HG03060 (cell line): ENCODE data around the gene MAP6D1.

Experiments used
- ATAC-seq: cut with Tn5 transposase; IDR thresholded peaks from one replicate; pipeline ENCODE4 v1.9.1; 2021; ENCODE audit warnings: low read depth, moderate number of reproducible peaks; ENCODE audit not compliant: unreplicated experiment

Gene MAP6D1

DNA sequence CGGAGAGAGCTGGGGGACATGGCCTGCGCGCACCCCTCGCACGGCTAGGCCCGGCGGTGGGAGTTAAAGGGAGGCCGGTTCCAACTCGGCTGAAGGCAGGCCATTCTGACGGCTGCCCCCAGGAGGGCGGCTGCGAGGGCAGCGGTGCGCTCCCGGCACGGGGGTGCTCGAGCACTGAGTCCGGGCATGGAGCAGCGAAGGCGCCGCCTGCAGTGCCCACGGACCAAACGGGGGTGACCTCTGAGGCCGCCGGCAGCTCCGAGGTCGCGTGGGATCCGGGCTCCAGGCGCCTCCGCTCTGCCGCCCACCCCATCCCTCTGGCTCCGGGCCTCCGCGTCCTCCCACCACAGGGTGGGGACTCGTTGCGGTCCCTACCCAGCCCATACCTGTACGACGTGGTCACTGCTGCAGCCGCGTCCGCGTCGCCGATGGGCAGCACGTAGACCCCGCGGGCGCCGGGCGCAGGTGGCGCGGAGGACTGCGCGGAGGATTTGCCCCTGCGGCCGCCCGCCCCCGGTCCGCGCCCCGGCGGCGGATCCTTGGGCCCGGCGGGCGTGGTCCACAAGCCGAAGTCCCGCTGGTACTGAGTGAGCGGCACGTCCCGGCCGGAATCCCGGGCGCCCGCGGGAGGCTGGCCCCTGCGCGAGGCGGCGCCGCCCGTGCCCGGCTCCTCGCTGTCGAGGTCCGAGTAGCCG is 469 bp downstream of the MAP6D1 start:
- no peak for ATAC-seq

DNA sequence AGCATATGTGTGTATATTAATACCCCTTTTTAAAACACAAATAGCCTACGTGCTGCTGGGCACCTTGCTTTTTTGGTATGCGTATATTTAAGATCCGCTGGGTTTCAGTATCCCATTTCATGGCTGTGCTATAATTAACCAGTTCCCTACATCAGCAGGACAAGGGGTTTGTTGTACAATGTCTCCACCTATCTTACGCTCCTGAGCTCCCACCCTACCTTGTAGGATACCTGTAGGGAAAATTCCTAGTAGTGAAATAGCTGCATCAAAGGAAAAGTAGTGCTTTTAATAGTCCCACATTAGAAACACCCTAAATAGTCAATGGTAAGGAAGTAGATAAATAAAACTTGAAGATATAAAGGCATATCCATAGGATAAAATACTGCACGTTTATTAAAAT is 1.4 kb downstream of the MAP6D1 start:
- ATAC-seq = no peak

GRCh38 chr3:183822631-183823030 is 2.7 kb downstream of the MAP6D1 start:
- no peak for ATAC-seq

GRCh38 chr3:183819831-183820230 is 5.5 kb downstream of the MAP6D1 start:
- ATAC-seq = no peak

DNA sequence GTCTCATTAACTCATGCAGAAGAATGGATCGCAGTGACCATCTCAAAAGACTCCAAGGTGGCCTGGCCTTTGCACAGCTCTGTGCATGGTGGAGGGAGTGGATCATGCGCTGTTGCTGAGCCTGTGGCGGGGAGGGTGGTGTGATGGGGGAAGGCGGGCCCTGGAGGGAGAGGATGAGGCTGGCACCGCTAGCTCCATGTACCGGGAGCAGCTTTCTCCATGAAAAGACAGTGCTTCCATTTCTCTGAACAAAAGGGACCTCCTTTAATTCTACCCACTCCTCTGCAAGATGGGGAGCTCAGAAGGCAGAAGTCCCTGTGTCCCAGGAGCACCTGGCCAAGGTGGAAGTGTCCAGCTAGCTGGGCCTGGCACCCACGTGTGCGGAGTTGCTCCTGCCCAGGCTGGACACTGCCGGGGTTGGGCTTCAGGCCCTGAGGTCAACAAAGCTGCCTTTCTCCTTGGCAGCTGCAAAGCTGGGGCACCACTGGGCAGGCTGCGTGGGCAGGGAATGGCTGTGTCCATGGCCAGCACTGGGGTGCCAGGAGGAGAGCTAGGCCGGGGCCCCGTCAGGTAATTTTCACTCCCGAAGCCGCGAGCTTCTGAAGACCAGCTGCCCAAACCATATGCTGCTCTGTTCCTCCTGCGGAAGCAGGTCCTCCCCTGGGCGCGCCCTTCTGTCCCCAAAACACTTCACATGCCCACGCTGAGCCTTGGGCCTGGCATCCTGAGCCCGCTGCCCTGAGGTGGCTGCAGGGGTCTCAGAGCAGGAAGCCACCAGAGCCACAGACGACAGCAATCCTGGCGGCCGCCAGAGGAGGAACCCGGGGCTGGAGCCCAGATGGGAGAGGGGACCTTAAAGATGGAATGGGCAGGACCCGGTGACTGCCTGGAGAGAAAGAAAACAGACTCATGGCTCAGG is 6.4 kb downstream of the MAP6D1 start:
- no peak for ATAC-seq

- no peak for ATAC-seq
Measured at GRCh38 chr3:183818041-183818620, 7.2 kb downstream of the MAP6D1 start.

DNA sequence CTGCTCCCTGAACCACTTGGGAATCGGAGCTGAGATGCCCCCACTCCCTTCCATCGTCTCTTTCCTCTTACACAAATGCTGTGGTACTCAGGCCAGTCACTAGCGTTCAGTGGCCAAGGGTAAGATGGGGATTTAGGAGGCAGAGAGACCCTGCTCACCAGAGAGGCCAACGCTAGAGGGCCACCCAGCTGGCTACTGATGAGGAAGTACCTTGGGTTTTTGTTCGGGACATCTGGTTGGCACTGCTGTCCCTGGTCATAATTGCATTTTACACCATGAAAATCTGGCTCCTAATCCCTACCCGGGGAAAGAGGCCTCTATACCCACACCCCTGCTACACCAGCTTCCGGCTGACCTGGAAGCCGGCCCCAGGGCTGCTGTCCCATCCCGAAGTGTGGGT is 7.7 kb downstream of the MAP6D1 start:
- ATAC-seq = no peak

DNA sequence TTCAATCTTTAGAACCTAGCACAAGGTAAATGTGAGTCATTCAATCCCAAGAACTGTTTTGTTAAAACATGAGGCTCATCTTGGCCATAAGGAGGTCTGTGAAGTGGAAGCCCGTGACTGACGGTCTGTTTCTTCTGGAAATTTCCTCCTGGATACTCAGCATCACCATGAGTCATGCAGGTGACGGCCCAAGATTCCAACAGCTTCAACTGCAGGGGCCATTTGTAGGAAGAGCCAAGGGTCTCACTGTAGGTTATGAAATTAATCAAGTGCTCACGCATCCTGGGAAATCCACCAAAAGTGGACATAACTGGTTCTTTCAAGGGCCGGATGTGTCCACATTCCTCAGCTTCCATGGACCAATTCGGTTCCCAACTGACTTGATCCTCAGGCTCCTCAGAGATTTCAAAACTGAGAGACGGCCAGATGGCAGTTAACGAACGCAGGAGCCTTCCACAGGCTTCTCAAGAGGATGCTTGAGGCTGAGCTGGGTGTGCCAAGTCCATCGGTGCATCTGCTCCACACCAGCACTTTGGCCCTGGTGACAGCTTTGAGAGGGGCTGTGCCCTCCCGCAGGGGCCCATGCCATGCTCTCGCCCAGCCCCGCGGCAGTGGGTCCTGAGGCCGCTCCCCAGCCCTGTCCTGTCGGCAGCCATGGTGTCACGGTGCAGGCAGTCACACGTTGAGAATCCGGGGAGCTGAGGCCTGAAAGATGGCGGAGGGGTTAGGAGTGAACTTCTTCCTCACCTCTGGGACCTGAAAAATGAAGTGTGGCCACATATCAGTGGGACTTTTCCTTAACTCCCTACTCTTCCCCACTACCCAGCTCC is 8.5 kb downstream of the MAP6D1 start:
- no peak for ATAC-seq

GRCh38 chr3:183815951-183816475 is 9.4 kb downstream of the MAP6D1 start:
- ATAC-seq = no peak

DNA sequence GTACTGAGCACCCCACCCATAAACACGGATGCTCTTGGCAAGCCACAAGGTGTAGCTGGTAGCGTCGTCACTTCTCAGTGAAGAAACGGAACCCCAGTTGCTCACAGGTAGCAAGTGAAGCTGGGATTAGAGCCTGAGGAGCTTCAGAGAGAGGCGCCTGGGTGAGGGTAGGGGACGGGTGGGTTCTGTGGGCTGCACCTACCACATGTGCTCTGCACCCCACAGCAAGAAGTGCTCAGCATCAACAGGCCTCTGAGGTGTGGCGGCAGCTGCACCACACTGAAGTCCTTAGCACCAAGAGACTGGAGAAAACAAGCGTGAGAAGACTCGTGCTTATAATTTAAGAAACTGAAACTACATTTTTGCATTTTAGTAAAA is 9.8 kb downstream of the MAP6D1 start:
- ATAC-seq = no peak

GRCh38 chr3:183814240-183814639 is 11.1 kb downstream of the MAP6D1 start:
- ATAC-seq = no peak

DNA sequence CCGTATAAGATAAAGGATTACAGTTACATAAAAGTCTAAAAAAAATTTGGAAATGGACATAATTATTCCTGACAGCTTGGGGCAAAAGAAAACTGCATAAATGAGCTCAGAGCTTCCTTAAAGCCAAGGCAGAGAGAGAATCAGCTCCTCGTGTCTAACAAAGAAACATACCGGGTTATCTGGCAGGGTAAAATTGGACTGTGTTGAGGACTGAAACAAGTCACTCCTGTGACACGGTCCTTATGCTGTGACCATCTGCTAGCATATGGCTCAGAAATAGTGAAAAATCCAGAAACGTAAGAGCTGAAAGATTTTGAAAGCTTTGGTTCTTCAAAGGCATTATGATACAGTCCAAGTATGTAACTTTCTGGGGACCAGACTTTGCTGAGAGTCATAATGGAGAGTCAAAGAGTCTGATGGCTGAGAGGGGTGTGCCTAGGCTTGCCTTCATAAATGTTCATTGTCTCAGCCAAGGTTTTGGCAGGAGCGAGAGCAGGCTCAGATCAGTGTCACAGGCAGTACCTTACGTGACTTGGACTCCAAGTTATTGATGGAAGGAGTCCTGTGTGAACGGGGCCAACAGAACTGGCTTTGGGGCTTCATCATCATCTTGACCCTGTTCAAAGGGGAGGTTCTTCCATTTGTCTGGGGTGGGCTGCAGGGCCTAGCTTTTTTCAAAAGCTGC is 12.5 kb downstream of the MAP6D1 start:
- ATAC-seq = no peak

DNA sequence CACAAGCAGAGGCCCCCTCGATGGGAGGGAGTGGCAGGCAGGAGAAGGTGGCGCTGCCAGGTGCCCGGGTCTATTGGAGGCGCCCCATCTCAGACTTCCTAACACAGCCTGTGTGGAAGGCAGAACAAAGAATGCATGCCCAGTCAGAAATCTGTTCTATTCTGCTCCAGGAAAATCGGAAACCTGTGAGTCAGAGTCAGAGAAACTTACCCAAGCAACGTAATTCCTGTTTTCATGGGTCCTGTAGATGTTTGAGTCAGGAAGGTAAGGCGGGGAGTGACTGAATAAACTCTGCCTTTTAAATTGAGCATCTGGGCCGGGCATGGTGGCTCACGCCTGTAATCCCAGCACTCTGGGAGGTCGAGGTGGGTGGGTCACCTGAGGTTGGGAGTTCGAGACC is 13.7 kb downstream of the MAP6D1 start:
- no peak for ATAC-seq

DNA sequence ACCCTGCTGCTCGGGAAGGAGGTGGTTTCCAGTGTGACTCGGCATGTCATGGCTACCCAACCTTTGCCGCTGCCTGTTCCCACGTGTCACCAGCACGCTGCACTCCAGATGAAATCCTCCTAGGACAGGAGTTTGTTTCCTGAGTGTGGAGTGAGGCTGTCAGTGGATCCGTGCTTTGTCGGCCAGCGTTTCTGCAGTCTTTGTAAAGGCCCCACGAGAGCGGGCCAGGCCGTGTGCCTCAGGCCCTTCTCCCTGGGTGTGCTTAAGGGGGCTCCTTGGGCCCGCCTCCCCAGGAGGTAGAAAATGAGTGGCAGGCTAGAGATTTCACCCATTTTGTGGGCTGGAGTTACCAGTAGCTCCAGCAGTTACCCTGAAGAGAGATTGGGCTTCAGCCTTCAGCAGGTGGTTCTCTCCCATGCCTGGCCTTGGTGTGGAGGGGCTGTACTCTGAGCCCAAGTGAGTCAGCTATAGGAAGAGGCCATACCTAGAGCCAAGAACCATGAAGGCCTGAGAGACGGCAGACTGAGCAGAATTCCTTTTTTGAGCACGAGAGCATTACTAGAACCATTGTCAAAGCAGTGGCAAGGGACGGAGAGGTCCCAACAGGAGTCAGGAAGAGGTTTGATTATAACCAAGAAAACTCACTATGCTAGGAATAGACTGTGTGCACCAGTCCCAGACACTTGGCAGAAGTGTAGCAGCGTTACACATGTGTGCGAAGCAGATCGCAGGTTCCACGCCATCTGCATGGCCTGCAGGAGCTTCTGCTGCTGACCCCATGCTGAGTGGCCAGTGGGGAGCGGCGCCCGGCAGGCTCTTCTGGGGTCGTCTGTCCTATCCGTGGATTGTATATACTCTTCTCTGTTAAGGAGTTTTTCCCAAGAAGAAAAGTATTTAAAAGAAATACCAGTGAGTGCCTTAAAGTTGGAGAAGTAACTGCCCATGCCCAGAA is 14.5 kb downstream of the MAP6D1 start:
- ATAC-seq = no peak

GRCh38 chr3:183809270-183809669 is 16.1 kb downstream of the MAP6D1 start:
- ATAC-seq = no peak

DNA sequence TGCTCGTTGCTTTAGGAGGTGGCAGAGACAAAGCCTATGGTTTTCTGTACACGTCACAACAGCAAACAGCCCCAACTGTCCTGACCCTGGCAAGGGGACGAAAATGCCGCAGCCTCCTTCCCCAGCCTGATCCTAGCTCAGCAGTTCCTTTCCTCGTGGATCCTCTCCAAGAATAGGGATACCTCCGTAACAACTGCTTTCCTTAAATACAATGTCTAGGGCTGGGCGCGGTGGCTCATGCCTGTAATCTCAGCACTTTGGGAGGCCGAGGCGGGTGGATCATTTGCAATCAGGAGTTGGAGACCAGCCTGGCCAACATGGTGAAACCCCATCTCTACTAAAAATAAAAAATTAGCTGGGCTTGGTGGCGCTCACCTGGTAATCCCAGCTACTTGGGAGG is 17.0 kb downstream of the MAP6D1 start:
- no peak for ATAC-seq

DNA sequence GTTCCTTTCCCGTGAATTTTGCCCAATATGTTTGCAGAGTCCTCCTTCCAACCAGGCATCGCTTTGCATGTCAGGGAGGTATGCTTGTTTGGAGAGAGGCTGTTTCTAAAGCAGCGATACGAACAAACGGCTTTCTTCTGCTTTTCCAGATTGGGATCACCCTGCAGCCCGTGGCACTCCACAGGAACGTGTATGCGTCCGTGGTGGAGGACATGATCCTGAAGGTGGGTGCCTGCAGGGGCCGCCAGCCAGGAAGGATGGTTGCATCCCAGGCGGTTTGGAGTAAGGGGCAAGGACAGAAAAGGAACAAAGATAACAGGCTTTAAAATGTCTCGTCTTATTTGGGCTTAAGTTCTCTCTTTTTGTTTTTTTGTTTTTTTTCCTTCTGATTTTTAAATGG is 17.5 kb downstream of the MAP6D1 start:
- ATAC-seq = no peak

GRCh38 chr3:183807209-183807728 is 18.1 kb downstream of the MAP6D1 start:
- no peak for ATAC-seq

DNA sequence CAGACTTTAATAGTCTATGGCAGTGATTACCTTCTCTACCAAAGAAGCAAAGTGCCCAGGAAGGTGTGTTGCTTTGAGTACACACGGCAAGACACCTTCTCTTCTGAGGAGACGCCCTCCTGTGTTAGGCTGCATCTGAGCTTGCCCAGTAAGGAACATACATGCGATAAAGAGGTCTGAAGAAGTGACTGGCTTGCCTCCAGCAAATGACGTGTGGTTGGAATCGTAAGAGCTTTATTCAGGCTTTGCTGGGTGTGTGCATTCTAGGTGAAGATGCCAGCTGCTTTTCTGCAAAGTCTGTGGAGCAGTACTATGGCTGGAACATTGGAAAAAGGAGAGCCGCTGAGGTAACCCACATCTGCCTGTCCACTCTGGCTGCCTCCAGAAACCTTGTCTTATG is 22.4 kb downstream of the MAP6D1 start:
- no peak for ATAC-seq
